GM12864 (cell line): ENCODE measurements around the gene BHLHA15.
A peak's percentile ranks its signal among the peaks of the same experiment; 100 is the strongest.

Experiments
- DNase-seq: peaks from one replicate; pipeline ENCODE4 v3.0.0-alpha.2; 2011; ENCODE audit warnings: low read depth
- H3K4me3 ChIP-seq: 2 replicates; pipeline ENCODE4 v1.5.1; 2011; ENCODE audit warnings: mild to moderate bottlenecking, low read depth, low read length, control low read depth
- CTCF ChIP-seq: IDR thresholded peaks from 2 replicates; pipeline ENCODE4 v1.5.1; 2011; ENCODE audit warnings: low read depth, mild to moderate bottlenecking, moderate library complexity, low read length, control low read depth, inconsistent platforms; ENCODE audit errors: missing control alignments

Gene BHLHA15

GRCh38 chr7:98211221-98211675, at the start of gene BHLHA15:
TSS of gene BHLHA15 (plus strand) at chr7:98211439. CDS start at chr7:98212310, 871 bp downstream.
- peak within 1 kb of the TSS; percentile 78 for H3K4me3 ChIP-seq
- no peak for TF ChIP-seq CTCF
- no peak for DNase-seq

- no peak for DNase-seq
- no peak overlapping the region for H3K4me3 ChIP-seq
- TF ChIP-seq CTCF, result no peak
These were observed 48.5 kb upstream of the BHLHA15 start for GRCh38 chr7:98162758-98163157.

GRCh38 chr7:98163269-98163668, 48.0 kb upstream of the BHLHA15 start:
- no peak overlapping the region for H3K4me3 ChIP-seq
- no peak for DNase-seq
- no peak for TF ChIP-seq CTCF

GRCh38 chr7:98163704-98164494, 47.3 kb upstream of the BHLHA15 start:
- no peak overlapping the region for H3K4me3 ChIP-seq
- DNase-seq, result no peak
- TF ChIP-seq CTCF, result no peak

GRCh38 chr7:98165827-98166667, 45.2 kb upstream of the BHLHA15 start:
- peak; percentile 60 for TF ChIP-seq CTCF
- no peak overlapping the region for H3K4me3 ChIP-seq
- DNase-seq, result no peak

GRCh38 chr7:98166668-98166970, 44.6 kb upstream of the BHLHA15 start:
- DNase-seq, result no peak
- no peak overlapping the region for H3K4me3 ChIP-seq
- no peak for TF ChIP-seq CTCF
